GM12873 (cell line): ENCODE measurements around the gene CMSS1.

Source experiments
- CTCF ChIP-seq: IDR thresholded peaks from 2 replicates; pipeline ENCODE4 v1.5.1; 2012; ENCODE audit warnings: low read depth, mild to moderate bottlenecking, moderate library complexity, low read length, control low read depth; ENCODE audit not compliant: insufficient read depth; ENCODE audit errors: missing control alignments

CMSS1 gene

GRCh38 chr3:99972380-99973104, 154.9 kb downstream of the CMSS1 start:
- no peak for TF ChIP-seq CTCF

GRCh38 chr3:99974989-99975388, 157.3 kb downstream of the CMSS1 start:
- TF ChIP-seq CTCF, result no peak

GRCh38 chr3:99976584-99976983, 158.9 kb downstream of the CMSS1 start:
- no peak for TF ChIP-seq CTCF

- TF ChIP-seq CTCF, result no peak
Observed at GRCh38 chr3:99978221-99978620, 160.6 kb downstream of the CMSS1 start.

GRCh38 chr3:99980606-99981005, 162.9 kb downstream of the CMSS1 start:
- no peak for TF ChIP-seq CTCF

GRCh38 chr3:99981138-99981537, 163.5 kb downstream of the CMSS1 start:
- no peak for TF ChIP-seq CTCF

- no peak for TF ChIP-seq CTCF
Observed at GRCh38 chr3:99982650-99983049, 165.0 kb downstream of the CMSS1 start.
